Measurements from ENCODE around the gene CCDC117.

Gene CCDC117

GRCh38 chr22:28831140-28832072 is 58.9 kb downstream of the CCDC117 start:
- DNase-seq = no peak

- DNase-seq = no peak
Measured at GRCh38 chr22:28832731-28833130, 60.2 kb downstream of the CCDC117 start.

- DNase-seq = no peak
Measured at GRCh38 chr22:28833276-28833923, 60.9 kb downstream of the CCDC117 start.

GRCh38 chr22:28835630-28836189 is 63.2 kb downstream of the CCDC117 start:
- no peak for DNase-seq

GRCh38 chr22:28837640-28838039 is 65.1 kb downstream of the CCDC117 start:
- DNase-seq = no peak

Measured in NCI-H2081 treated with DMSO at 0.1 percent for 48 hours (cell line).